Body of pancreas (tissue), 4 donors: ENCODE results near the gene MISFA. TPM values are rescaled to one million over a fixed set of nuclear protein-coding genes. Genes with fewer than 3 reads are reported as not detected.

Experiments
- ATAC-seq: fragments of 150-250 bp; one replicate; pipeline ENCODE4 v1.9.1; 2016
- DNase-seq, 4 donors: peaks; one replicate each; pipeline ENCODE4 v3.0.0-alpha.2; 2019
- H3K27ac ChIP-seq, 4 donors: fragments of 200-600 bp; sonication (generic); 1 replicate in 3 of 4; 2 replicates in 1 of 4; pipeline versions ENCODE4 v1.5.1 to v1.6.1; 2016 to 2019; ENCODE audit warnings: mild to moderate bottlenecking in 1 of 4, mixed read lengths in 1 of 4, moderate library complexity in 1 of 4
- H3K27me3 ChIP-seq, 2 donors: fragments of 200-600 bp; sonication (generic); one replicate each; pipeline ENCODE4 v1.6.0; 2016; ENCODE audit warnings: mild to moderate bottlenecking in 1 of 2
- H3K36me3 ChIP-seq, 2 donors: fragments of 200-600 bp; sonication (generic); replicated peaks in 1 of 2; 2 replicates each; pipeline ENCODE4 v1.5.1; 2016; ENCODE audit warnings: low read depth in 2 of 2; ENCODE audit not compliant: insufficient read depth in 1 of 2
- H3K4me1 ChIP-seq: fragments of 200-600 bp; sonication (generic); one replicate; pipeline ENCODE4 v1.6.0; 2016
- H3K4me3 ChIP-seq, 2 donors: fragments of 200-600 bp; sonication (generic); 1 replicate in 1 of 2; 2 replicates in 1 of 2; pipeline ENCODE4 v1.5.1; 2016 to 2019
- H3K9me3 ChIP-seq, 3 donors: fragments of 200-600 bp; sonication (generic); 1 replicate in 2 of 3; 2 replicates in 1 of 3; pipeline ENCODE4 v1.5.1; 2016
- POLR2A ChIP-seq, 3 donors: fragments of 450-650 bp; IDR thresholded peaks; one replicate each; pipeline ENCODE4 v1.6.1; 2016; ENCODE audit warnings: antibody characterized with exemption in 3 of 3, mild to moderate bottlenecking in 2 of 3
- WGBS, 2 donors: methylation state at CpG; one replicate each; pipeline ENCODE4 v1.1.5; 2017; 5-methylcytosine and 5-hydroxymethylcytosine counted together
- intact Hi-C: fragments of 100-400 bp; cut with DNase I; formaldehyde crosslinking; loops from one replicate; pipeline ENCODE4 v1.15.1; 2023
- total RNA-seq, 2 donors: library from RNA; depleted of rRNA; stranded (reverse); fragments of >200 nt; gene quantifications; one replicate each; pipeline ENCODE4 v1.1.0, GENCODE V29; 2016
- TF ChIP-seq, protein P1 (sequence below), 7 experiments: fragments of 450-650 bp in 4 of 7; fragments of 200-600 bp in 3 of 7; sonication (generic) in 3 of 7; IDR thresholded peaks; one replicate each; pipeline ENCODE4 v1.5.1; 2016 to 2019; ENCODE audit warnings: antibody characterized with exemption in 7 of 7

The MISFA gene
- total RNA-seq, 2 donors from 2014 or later = not detected

DNA sequence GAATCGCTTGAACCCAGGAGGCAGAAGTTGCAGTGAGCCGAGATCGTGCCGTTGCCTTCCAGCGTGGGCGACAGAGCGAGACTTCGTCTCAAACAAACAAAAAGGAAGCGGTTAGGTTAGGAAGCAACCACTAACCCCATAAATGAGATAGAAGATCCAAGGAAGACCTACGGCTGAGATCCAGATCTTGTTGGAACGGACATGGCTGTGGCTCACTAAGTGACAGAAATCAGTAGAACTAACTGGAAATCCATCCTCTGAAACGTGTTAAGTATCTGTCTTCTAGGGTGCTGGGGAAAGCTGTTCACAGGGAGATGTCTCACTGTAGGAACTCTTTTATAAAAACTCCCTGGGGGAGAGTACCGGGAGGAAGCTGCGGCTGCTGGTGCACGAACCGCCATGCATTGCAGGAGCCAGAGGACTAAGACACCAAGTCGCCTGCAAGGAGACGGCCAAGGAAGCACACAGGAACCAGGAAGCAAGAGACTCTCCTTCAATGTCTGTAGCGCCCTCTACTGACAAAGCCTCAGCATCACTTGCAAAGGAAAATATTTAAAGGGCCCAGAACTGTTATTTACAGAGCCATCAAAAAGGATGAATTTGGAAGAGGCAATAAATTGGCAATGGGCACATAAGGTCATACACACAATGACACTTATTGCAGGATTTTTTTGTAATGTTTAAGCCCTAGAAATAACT, 51.4 kb downstream of the MISFA start:
- Histone ChIP-seq H3K27ac (no peak overlapping the region), H3K4me3 (no peak overlapping the region), H3K36me3 (no peaks in the 10 kb centered on the region), H3K4me1 (no peaks in the 10 kb centered on the region), H3K27me3 (no peaks in the 10 kb centered on the region), H3K9me3 (no peaks in the 10 kb centered on the region)
- 76 to 79% methylated on average over 19 of the region's 19 CpGs for WGBS, 2 donors
- ATAC-seq (peak; percentile 55), DNase-seq (peak; percentile 34 to 69 (median 53))
- TF ChIP-seq POLR2A (IDR thresholded peaks at IDR 0.05) = no peak
- TF ChIP-seq, protein P1, sequence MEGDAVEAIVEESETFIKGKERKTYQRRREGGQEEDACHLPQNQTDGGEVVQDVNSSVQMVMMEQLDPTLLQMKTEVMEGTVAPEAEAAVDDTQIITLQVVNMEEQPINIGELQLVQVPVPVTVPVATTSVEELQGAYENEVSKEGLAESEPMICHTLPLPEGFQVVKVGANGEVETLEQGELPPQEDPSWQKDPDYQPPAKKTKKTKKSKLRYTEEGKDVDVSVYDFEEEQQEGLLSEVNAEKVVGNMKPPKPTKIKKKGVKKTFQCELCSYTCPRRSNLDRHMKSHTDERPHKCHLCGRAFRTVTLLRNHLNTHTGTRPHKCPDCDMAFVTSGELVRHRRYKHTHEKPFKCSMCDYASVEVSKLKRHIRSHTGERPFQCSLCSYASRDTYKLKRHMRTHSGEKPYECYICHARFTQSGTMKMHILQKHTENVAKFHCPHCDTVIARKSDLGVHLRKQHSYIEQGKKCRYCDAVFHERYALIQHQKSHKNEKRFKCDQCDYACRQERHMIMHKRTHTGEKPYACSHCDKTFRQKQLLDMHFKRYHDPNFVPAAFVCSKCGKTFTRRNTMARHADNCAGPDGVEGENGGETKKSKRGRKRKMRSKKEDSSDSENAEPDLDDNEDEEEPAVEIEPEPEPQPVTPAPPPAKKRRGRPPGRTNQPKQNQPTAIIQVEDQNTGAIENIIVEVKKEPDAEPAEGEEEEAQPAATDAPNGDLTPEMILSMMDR (IDR thresholded peaks at IDR 0.05) = peak in 6 of 7 experiments; percentile 34 to 64 (median 56)
- intact Hi-C loops = no loop called here

Other genes with a start within 250 kb of the MISFA start
- gene LDHA, start 205.2 kb upstream of the MISFA start, total RNA-seq = 100 to 1,000 TPM in 1 of 2 donors, 10 to 100 TPM in 1; 94.6 to 147 TPM
- not detected for gene LDHC, start 187.5 kb upstream of the MISFA start, total RNA-seq
- gene LDHAL6A, start 143.9 kb upstream of the MISFA start, total RNA-seq = not detected
- gene TSG101, start 72.8 kb upstream of the MISFA start, total RNA-seq = 10 to 100 TPM; 36.8 to 50.8 TPM
- 1 to 10 TPM; 5.6 to 8.8 TPM for gene UEVLD, start 11.1 kb upstream of the MISFA start, total RNA-seq
- gene SPTY2D1, start 34.6 kb downstream of the MISFA start, total RNA-seq = 10 to 100 TPM; 10.1 to 15.2 TPM
- gene TMEM86A, start 99.0 kb downstream of the MISFA start, total RNA-seq = 1 to 10 TPM; 4.7 to 5.6 TPM
- not detected for gene IGSF22, start 126.4 kb downstream of the MISFA start, total RNA-seq
- gene PTPN5, start 192.0 kb downstream of the MISFA start, total RNA-seq = under 1 TPM in 1 of 2 donors, not detected in 1; 0.26 TPM